Liver (tissue), 9 donors: ENCODE measurements around the gene SLFN11. TPM values are rescaled to one million over a fixed set of nuclear protein-coding genes. Genes with fewer than 3 reads are reported as not detected.

Source experiments
- DNase-seq: peaks from one replicate; pipeline ENCODE4 v3.0.0-alpha.2; 2017; ENCODE audit warnings: low spot score
- H3K27ac ChIP-seq, 2 donors: one replicate each; pipeline ENCODE4 v1.7.0; 2013; ENCODE audit warnings: inconsistent platforms in 2 of 2, low read length in 2 of 2, control low read depth in 1 of 2, low read depth in 1 of 2, mild to moderate bottlenecking in 1 of 2
- H3K27me3 ChIP-seq, 4 donors: one replicate each; pipeline versions ENCODE4 v1.6.1 to v1.7.0; 2013; ENCODE audit warnings: low read length in 3 of 4, inconsistent platforms in 1 of 4, mild to moderate bottlenecking in 1 of 4, moderate library complexity in 1 of 4; ENCODE audit not compliant: control insufficient read depth in 4 of 4, insufficient read depth in 4 of 4
- H3K36me3 ChIP-seq, 4 donors: one replicate each; pipeline versions ENCODE4 v1.6.1 to v1.7.0; 2013; ENCODE audit warnings: low read length in 3 of 4, mild to moderate bottlenecking in 3 of 4, low read depth in 1 of 4, moderate library complexity in 1 of 4; ENCODE audit not compliant: control insufficient read depth in 4 of 4, insufficient read depth in 3 of 4
- H3K4me1 ChIP-seq, 4 donors: one replicate each; pipeline versions ENCODE4 v1.6.1 to v1.7.0; 2013; ENCODE audit warnings: low read length in 3 of 4, mild to moderate bottlenecking in 3 of 4, moderate library complexity in 1 of 4; ENCODE audit not compliant: control insufficient read depth in 4 of 4, insufficient read depth in 4 of 4
- H3K4me3 ChIP-seq, 3 donors: one replicate each; pipeline versions ENCODE4 v1.6.1 to v1.7.0; 2013; ENCODE audit warnings: low read length in 3 of 3, control low read depth in 1 of 3, low read depth in 1 of 3, mild to moderate bottlenecking in 1 of 3
- H3K9ac ChIP-seq, 2 donors: one replicate each; pipeline ENCODE4 v1.7.0; 2013; ENCODE audit warnings: low read length in 2 of 2, mild to moderate bottlenecking in 2 of 2, moderate library complexity in 2 of 2, control low read depth in 1 of 2, low read depth in 1 of 2
- H3K9me3 ChIP-seq, 4 donors: one replicate each; pipeline versions ENCODE4 v1.6.1 to v1.7.0; 2013; ENCODE audit warnings: low read length in 3 of 4; ENCODE audit not compliant: control insufficient read depth in 4 of 4
- ATF3 ChIP-seq: IDR thresholded peaks from 2 replicates; pipeline ENCODE4 v1.6.1; 2016; ENCODE audit warnings: antibody characterized with exemption
- CTCF ChIP-seq: fragments of 150-350 bp; IDR thresholded peaks from 2 replicates; pipeline ENCODE4 v1.5.1; 2017; ENCODE audit warnings: improper control_type of control experiment, low read depth, low read length; ENCODE audit not compliant: missing input control
- EGR1 ChIP-seq, 2 donors: IDR thresholded peaks; 2 replicates each; pipeline ENCODE4 v1.6.1; 2016 to 2018; ENCODE audit warnings: antibody characterized with exemption in 2 of 2, low read depth in 2 of 2
- FOXA1 ChIP-seq: IDR thresholded peaks from 2 replicates; pipeline ENCODE4 v1.6.1; 2016; ENCODE audit warnings: antibody characterized with exemption
- FOXA2 ChIP-seq: IDR thresholded peaks from 2 replicates; pipeline ENCODE4 v1.6.1; 2016; ENCODE audit warnings: antibody characterized with exemption
- HNF4A ChIP-seq, 2 donors: conservative IDR thresholded peaks; 2 replicates each; pipeline ENCODE4 v1.6.1; 2016; ENCODE audit warnings: antibody characterized with exemption in 2 of 2, mild to moderate bottlenecking in 2 of 2
- HNF4G ChIP-seq: IDR thresholded peaks from 2 replicates; pipeline ENCODE4 v1.6.1; 2016; ENCODE audit warnings: antibody characterized with exemption
- MAX ChIP-seq: IDR thresholded peaks from 2 replicates; pipeline ENCODE4 v1.6.1; 2016; ENCODE audit warnings: antibody characterized with exemption
- NR2F2 ChIP-seq: IDR thresholded peaks from 2 replicates; pipeline ENCODE4 v1.6.1; 2016; ENCODE audit warnings: antibody characterized with exemption
- REST ChIP-seq: IDR thresholded peaks from 2 replicates; pipeline ENCODE4 v1.6.1; 2016; ENCODE audit warnings: antibody characterized with exemption, mild to moderate bottlenecking
- RXRA ChIP-seq, 2 donors: IDR thresholded peaks; 2 replicates each; pipeline ENCODE4 v1.6.1; 2017 to 2018; ENCODE audit warnings: antibody characterized with exemption in 2 of 2, mild to moderate bottlenecking in 1 of 2
- TAF1 ChIP-seq: conservative IDR thresholded peaks from 2 replicates; pipeline ENCODE4 v1.6.1; 2016; ENCODE audit warnings: antibody characterized with exemption, mild to moderate bottlenecking
- YY1 ChIP-seq: IDR thresholded peaks from 2 replicates; pipeline ENCODE4 v1.6.1; 2016; ENCODE audit warnings: antibody characterized with exemption, mild to moderate bottlenecking
- ZBTB33 ChIP-seq: IDR thresholded peaks from 2 replicates; pipeline ENCODE4 v1.6.1; 2016; ENCODE audit warnings: antibody characterized with exemption
- WGBS: extraction: QIAGEN DNeasy Blood & Tissue Kit; methylation state at CpG from one replicate; pipeline ENCODE4 v1.1.7; 2013; 5-methylcytosine and 5-hydroxymethylcytosine counted together
- polyA plus RNA-seq, 2 donors: library from polyadenylated mRNA; stranded (reverse) in 1 of 2; unstranded in 1 of 2; fragments of 200-250 nt in 1 of 2; fragments of >200 nt in 1 of 2; fragmentation: Nextera tagmentation in 1 of 2; extraction: Ambion mirVana in 1 of 2; gene quantifications; one replicate each; pipeline versions ENCODE4 v1.2.1 to v1.2.3, GENCODE V29; 2013 to 2015
- total RNA-seq, 2 donors: library from RNA; depleted of rRNA; stranded (reverse); fragments of >200 nt; gene quantifications; one replicate each; pipeline ENCODE4 v1.2.3, GENCODE V29; 2014
- donor health status: healthy.
- donor health status: healthy.
- donor health status: healthy.
- donor health status: healthy.
- donor health status: healthy.

SLFN11 gene
- total and polyA plus RNA-seq, 4 donors = 1.6 to 18.7 (median 6.2) TPM

- Histone ChIP-seq H3K27me3 (peaks cover 0 to 7% (median 0%) of the 10 kb centered on the region in 4 donors), H3K36me3 (no peaks in the 10 kb centered on the region), H3K4me1 (peaks cover 0 to 9% (median under 1%) of the 10 kb centered on the region in 4 donors), H3K9me3 (no peaks in the 10 kb centered on the region), H3K9ac (no peak overlapping the region), H3K27ac (no peak overlapping the region), H3K4me3 (no peak overlapping the region)
- WGBS = 56% methylated on average over 1 of the region's 1 CpG
- DNase-seq = no peak
- TF ChIP-seq CTCF = no peak
- no peak for TF ChIP-seq REST
- TF ChIP-seq YY1 = no peak
- TF ChIP-seq EGR1 (IDR thresholded peaks at IDR 0.05; ENCODE audit: low read depth in 2 of 2) = no peak
- no peak for TF ChIP-seq HNF4G
- TF ChIP-seq RXRA (IDR thresholded peaks at IDR 0.05) = no peak
- no peak for TF ChIP-seq ATF3
- no peak for TF ChIP-seq ZBTB33
- no peak for TF ChIP-seq FOXA1
- no peak for TF ChIP-seq TAF1
- no peak for TF ChIP-seq FOXA2
- no peak for TF ChIP-seq MAX
- no peak for TF ChIP-seq NR2F2
- no peak for TF ChIP-seq HNF4A (conservative IDR thresholded peaks at IDR 0.05)
Observed at GRCh38 chr17:35350493-35350892, 22.9 kb downstream of the SLFN11 start.
